A549 (cell line): Measurements from ENCODE around the gene TMEM186. TPM values are rescaled to one million over a fixed set of nuclear protein-coding genes. Genes with fewer than 3 reads are reported as not detected.

ENCODE experiments used
- ATAC-seq, 2 experiments: fragments of 200-7000 bp in 1 of 2; fragments of >200 bp in 1 of 2; cut with Nextera tagmentation in 1 of 2; cut with Tn5 transposase in 1 of 2; 3 replicates each; pipeline versions ENCODE4 v1.8.0 to v1.9.1; 2018 to 2020; ENCODE audit warnings: mild to moderate bottlenecking in 1 of 2, moderate library complexity in 1 of 2
- CTCF ChIA-PET: fragments of 300-600 bp; sonication (Branson Sonifier 250); formaldehyde crosslinking; extraction: SDS; loops from one replicate; lab custom pipeline; 2021; ENCODE audit warnings: antibody characterized with exemption, inconsistent platforms; lab: Yijun Ruan, JAX
- POLR2A ChIA-PET: fragments of 350-600 bp; formaldehyde crosslinking; extraction: SDS; loops from one replicate; lab custom pipeline; 2021; ENCODE audit warnings: antibody characterized with exemption, inconsistent platforms; lab: Yijun Ruan, JAX
- DNase-seq, 2 experiments: peaks; one replicate each; pipeline versions ENCODE4 v3.0.0 to v3.0.0-alpha.2; 2011 to 2016; ENCODE audit warnings: low read depth in 1 of 2, low spot score in 1 of 2
- FAIRE-seq: peaks from 2 replicates; lab custom pipeline; 2011; peaks lifted over from hg19 to GRCh38; lab: Jason Lieb, UNC
- H3K27ac ChIP-seq, 2 experiments: fragments of >200 bp; sonication (Bioruptor Twin); formaldehyde crosslinking; 3 replicates each; pipeline ENCODE4 v1.5.1; 2016 to 2017
- H3K4me1 ChIP-seq: fragments of >200 bp; sonication (Bioruptor Twin); formaldehyde crosslinking; 3 replicates; pipeline ENCODE4 v1.6.1; 2016
- H3K4me2 ChIP-seq: fragments of >200 bp; sonication (Bioruptor Twin); formaldehyde crosslinking; 3 replicates; pipeline ENCODE4 v1.6.1; 2016
- H3K4me3 ChIP-seq: fragments of >200 bp; sonication (Bioruptor Twin); formaldehyde crosslinking; 3 replicates; pipeline ENCODE4 v1.5.1; 2016
- H3K9me3 ChIP-seq: fragments of >200 bp; sonication (Bioruptor Twin); formaldehyde crosslinking; 3 replicates; pipeline ENCODE4 v1.6.1; 2016
- CBX8 ChIP-seq: fragments of 200-600 bp; sonication (generic); IDR thresholded peaks from 2 replicates; pipeline ENCODE4 v1.6.1; 2016
- CEBPB ChIP-seq, 2 experiments: fragments of >200 bp in 1 of 2; sonication (Bioruptor Twin) in 1 of 2; formaldehyde crosslinking in 1 of 2; IDR thresholded peaks; 2 replicates each; pipeline ENCODE4 v1.6.1; 2012 to 2016
- CTCF ChIP-seq: fragments of >200 bp; sonication (Bioruptor Twin); formaldehyde crosslinking; IDR thresholded peaks from 3 replicates; pipeline ENCODE4 v1.5.1; 2016
- E2F6 ChIP-seq: IDR thresholded peaks from 2 replicates; pipeline ENCODE4 v1.6.1; 2012; ENCODE audit warnings: low read depth, borderline replicate concordance
- ESRRA ChIP-seq: fragments of 150-350 bp; IDR thresholded peaks from 2 replicates; pipeline ENCODE4 v1.6.1; 2014; ENCODE audit warnings: mild to moderate bottlenecking, low read length, borderline replicate concordance
- FOSB ChIP-seq: fragments of 250-450 bp; sonication (Bioruptor Pico); IDR thresholded peaks from 2 replicates; pipeline ENCODE4 v1.5.0; 2020; ENCODE audit warnings: mild to moderate bottlenecking, moderate library complexity
- FOXS1 ChIP-seq: fragments of 250-450 bp; sonication (Bioruptor Pico); IDR thresholded peaks from 2 replicates; pipeline ENCODE4 v1.5.0; 2020; ENCODE audit warnings: mild to moderate bottlenecking, moderate library complexity
- HDAC2 ChIP-seq: fragments of 200-600 bp; sonication (generic); IDR thresholded peaks from 2 replicates; pipeline ENCODE4 v1.6.1; 2016
- HEYL ChIP-seq: fragments of 250-450 bp; sonication (Bioruptor Pico); IDR thresholded peaks from 2 replicates; pipeline ENCODE4 v1.8.0; 2021; ENCODE audit warnings: mild to moderate bottlenecking, moderate library complexity
- HOXA7 ChIP-seq: fragments of 250-450 bp; sonication (Bioruptor Pico); IDR thresholded peaks from 2 replicates; pipeline ENCODE4 v1.5.0; 2020; ENCODE audit warnings: mild to moderate bottlenecking, moderate library complexity
- HOXB13 ChIP-seq: fragments of 250-450 bp; sonication (Bioruptor Pico); IDR thresholded peaks from 2 replicates; pipeline ENCODE4 v1.5.0; 2020; ENCODE audit warnings: low read depth, mild to moderate bottlenecking, moderate library complexity
- HOXB5 ChIP-seq: fragments of 250-450 bp; sonication (Bioruptor Pico); IDR thresholded peaks from 2 replicates; pipeline ENCODE4 v1.5.0; 2020; ENCODE audit warnings: mild to moderate bottlenecking, moderate library complexity
- JUNB ChIP-seq: fragments of >200 bp; sonication (Bioruptor Twin); formaldehyde crosslinking; IDR thresholded peaks from 2 replicates; pipeline ENCODE4 v1.6.1; 2016
- MAX ChIP-seq: IDR thresholded peaks from 2 replicates; pipeline ENCODE4 v1.6.1; 2012
- NFE2L2 ChIP-seq: fragments of 150-350 bp; conservative IDR thresholded peaks from 2 replicates; pipeline ENCODE4 v1.6.1; 2014; ENCODE audit warnings: low read length
- NR3C1 ChIP-seq: fragments of >200 bp; sonication (Bioruptor Twin); formaldehyde crosslinking; IDR thresholded peaks from 3 replicates; pipeline ENCODE4 v1.6.1; 2017
- POLR2A ChIP-seq: IDR thresholded peaks from 2 replicates; pipeline ENCODE4 v1.6.1; 2012; ENCODE audit warnings: mild to moderate bottlenecking, low read length
- POLR2AphosphoS2 ChIP-seq: conservative IDR thresholded peaks from 2 replicates; pipeline ENCODE4 v1.6.1; 2012; ENCODE audit warnings: low read length, improper control_type of control experiment, inconsistent platforms
- SMC3 ChIP-seq: fragments of >200 bp; sonication (Bioruptor Twin); formaldehyde crosslinking; IDR thresholded peaks from 3 replicates; pipeline ENCODE4 v1.6.1; 2018; ENCODE audit warnings: inconsistent platforms
- SREBF2 ChIP-seq: fragments of 450-650 bp; IDR thresholded peaks from 2 replicates; pipeline ENCODE4 v1.6.1; 2014; ENCODE audit warnings: mild to moderate bottlenecking, moderate library complexity
- TP53 ChIP-seq: fragments of 250-450 bp; sonication (Bioruptor Pico); IDR thresholded peaks from 2 replicates; pipeline ENCODE4 v1.5.0; 2021; ENCODE audit warnings: mild to moderate bottlenecking, moderate library complexity
- USF2 ChIP-seq: fragments of 450-650 bp; IDR thresholded peaks from 2 replicates; pipeline ENCODE4 v1.6.1; 2014; ENCODE audit warnings: antibody characterized with exemption
- ZSCAN20 ChIP-seq: fragments of 250-450 bp; sonication (Bioruptor Pico); IDR thresholded peaks from 2 replicates; pipeline ENCODE4 v1.8.0; 2022; ENCODE audit warnings: mild to moderate bottlenecking, moderate library complexity
- whole genome bisulfite sequencing: methylation state at CpG from one replicate; pipeline ENCODE4 v1.1.6; 2017; ENCODE audit errors: missing lambda C conversion rate; 5-methylcytosine and 5-hydroxymethylcytosine counted together
- polyA plus RNA-seq, 4 experiments: library from polyadenylated mRNA; depleted of rRNA in 3 of 4; stranded (reverse); fragments of >200 nt; fragmentation: RNase III in 1 of 4; extraction: RNeasy Plus Mini Kit Qiagen cat#74134 plus additional on column Dnase treatment in 1 of 4; gene quantifications; 2 replicates in 3 of 4; 3 replicates in 1 of 4; pipeline ENCODE4 v1.2.3, GENCODE V29; 2011 to 2017
- TF ChIP-seq, protein P1 (sequence below): fragments of 250-450 bp; sonication (Bioruptor Pico); IDR thresholded peaks from 2 replicates; pipeline ENCODE4 v1.5.0; 2020; ENCODE audit warnings: low read depth, mild to moderate bottlenecking, moderate library complexity
- TF ChIP-seq, protein P2 (sequence below): fragments of >200 bp; sonication (Bioruptor Twin); formaldehyde crosslinking; IDR thresholded peaks from 2 replicates; pipeline ENCODE4 v1.6.1; 2016

The TMEM186 gene
- polyA plus RNA-seq, 2 of the 4 experiments (the other 2 are of a cell fraction): 10.9 to 12.7 TPM

GRCh38 chr16:8801701-8802100, 4.3 kb upstream of the TMEM186 start:
- H3K4me2 ChIP-seq: no peak overlapping the region
- CTCF ChIA-PET: interaction anchor here (0.9 to 1.5 kb wide), 2 partner anchors 8 to 78 kb away, joined by 4 to 7 read pairs; no protein-coding TSS in a partner anchor
- H3K27ac ChIP-seq: no peak overlapping the region
- TF ChIP-seq USF2: no peak
- no peak for TF ChIP-seq NFE2L2
- no peak for TF ChIP-seq FOSB (CRISPR knock-in tag)
- no peak for TF ChIP-seq POLR2A
- TF ChIP-seq, protein P1, sequence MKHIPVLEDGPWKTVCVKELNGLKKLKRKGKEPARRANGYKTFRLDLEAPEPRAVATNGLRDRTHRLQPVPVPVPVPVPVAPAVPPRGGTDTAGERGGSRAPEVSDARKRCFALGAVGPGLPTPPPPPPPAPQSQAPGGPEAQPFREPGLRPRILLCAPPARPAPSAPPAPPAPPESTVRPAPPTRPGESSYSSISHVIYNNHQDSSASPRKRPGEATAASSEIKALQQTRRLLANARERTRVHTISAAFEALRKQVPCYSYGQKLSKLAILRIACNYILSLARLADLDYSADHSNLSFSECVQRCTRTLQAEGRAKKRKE (CRISPR knock-in tag): no peak
- TF ChIP-seq E2F6: no peak
- no peak for TF ChIP-seq FOXS1 (CRISPR knock-in tag)
- no peak for TF ChIP-seq CBX8
- TF ChIP-seq TP53: no peak
- no peak for TF ChIP-seq SREBF2
- TF ChIP-seq JUNB: no peak
- TF ChIP-seq NR3C1: no peak
- TF ChIP-seq HEYL (CRISPR knock-in tag): no peak
- TF ChIP-seq HOXA7: no peak
- TF ChIP-seq HOXB13 (CRISPR knock-in tag): no peak
- TF ChIP-seq POLR2AphosphoS2: no peak
- H3K9me3 ChIP-seq: no peaks in the 10 kb centered on the region
- DNase-seq: no peak
- no peak for FAIRE-seq
- POLR2A ChIA-PET: no interaction called here
- 92% methylated on average over 4 of the region's 4 CpGs for WGBS
- ATAC-seq: no peak
- no peak overlapping the region for H3K4me3 ChIP-seq
- peaks cover 17% of the 10 kb centered on the region for H3K4me1 ChIP-seq

DNA sequence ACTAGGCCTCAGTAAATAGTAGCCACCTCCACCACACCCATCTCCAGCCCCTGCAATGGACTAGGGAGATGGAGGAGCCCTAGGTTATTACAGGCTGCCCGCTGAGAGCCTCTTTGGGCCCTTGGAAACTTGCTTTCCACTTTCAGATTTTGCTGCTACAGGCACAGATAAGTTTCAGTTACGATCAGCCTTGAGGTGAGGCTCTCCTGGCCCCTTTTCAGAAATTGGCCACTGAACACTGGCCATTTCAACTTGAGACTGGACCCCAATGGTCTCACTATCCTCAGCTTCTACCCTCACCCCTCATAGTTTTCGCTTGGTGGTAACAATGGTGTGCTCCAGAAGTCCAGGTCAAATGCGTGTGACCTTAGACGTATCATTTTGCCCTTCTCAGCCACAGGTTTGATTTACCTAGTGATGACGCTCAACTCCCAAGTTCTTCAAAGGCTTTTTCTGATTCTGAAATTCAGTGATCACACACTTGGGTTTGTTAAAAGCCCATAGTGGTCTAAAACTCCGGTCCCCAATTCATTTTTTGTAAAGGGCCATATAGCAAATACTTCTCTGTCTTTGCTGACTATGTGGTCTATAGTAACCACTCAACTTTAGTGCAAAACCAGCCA, 1.2 kb upstream of the TMEM186 start:
- TF ChIP-seq HOXB5 (CRISPR knock-in tag): no peak
- no peak for TF ChIP-seq ZSCAN20 (CRISPR knock-in tag)
- TF ChIP-seq CEBPB (IDR thresholded peaks at IDR 0.05): no peak
- TF ChIP-seq CTCF: no peak
- TF ChIP-seq MAX: no peak
- no peak for TF ChIP-seq ESRRA
- no peak for TF ChIP-seq USF2
- TF ChIP-seq HDAC2: no peak
- TF ChIP-seq SMC3: no peak
- no peak for TF ChIP-seq HOXB13 (CRISPR knock-in tag)
- TF ChIP-seq, protein P2, sequence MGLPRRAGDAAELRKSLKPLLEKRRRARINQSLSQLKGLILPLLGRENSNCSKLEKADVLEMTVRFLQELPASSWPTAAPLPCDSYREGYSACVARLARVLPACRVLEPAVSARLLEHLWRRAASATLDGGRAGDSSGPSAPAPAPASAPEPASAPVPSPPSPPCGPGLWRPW: no peak
- no peak for TF ChIP-seq SREBF2
- FAIRE-seq (no peak), DNase-seq (no peak), ATAC-seq (peak in 1 of 2 experiments; percentile 22; a peak in 3 of 6 replicates)
- WGBS: 22% methylated on average over 7 of the region's 7 CpGs
- POLR2A ChIA-PET: no interaction called here
- peak overlapping the region; percentile 88 for H3K4me3 ChIP-seq
- H3K4me1 ChIP-seq: peaks cover 28% of the 10 kb centered on the region
- peak overlapping the region; percentile 97 for H3K4me2 ChIP-seq
- H3K27ac ChIP-seq: peak overlapping the region; percentile 95 to 96
- CTCF ChIA-PET: interaction anchor here (0.6 to 0.9 kb wide), 4 partner anchors 20 to 81 kb away, joined by 3 read pairs; no protein-coding TSS in a partner anchor
- H3K9me3 ChIP-seq: no peaks in the 10 kb centered on the region
